Lung (tissue), 13 donors: ENCODE results near the gene SYNGR3. TPM values are rescaled to one million over a fixed set of nuclear protein-coding genes. Genes with fewer than 3 reads are reported as not detected.
A peak's percentile ranks its signal among the peaks of the same experiment; 100 is the strongest.

Source experiments
- ATAC-seq: fragments of 200-7000 bp; cut with Tn5 transposase; one replicate; pipeline ENCODE4 v1.9.1; 2020; ENCODE audit warnings: moderate number of reproducible peaks; ENCODE audit not compliant: insufficient read depth, low FRiP score
- DNase-seq, 3 donors: peaks; one replicate each; pipeline ENCODE4 v3.0.0-alpha.2; 2013 to 2017
- H3K27ac ChIP-seq, 2 donors: one replicate each; pipeline ENCODE4 v1.5.1; 2013; ENCODE audit warnings: mild to moderate bottlenecking in 2 of 2, moderate library complexity in 2 of 2, control low read depth in 1 of 2, inconsistent platforms in 1 of 2, low read depth in 1 of 2, low read length in 1 of 2
- H3K27me3 ChIP-seq, 3 donors: one replicate each; pipeline ENCODE4 v1.5.1; 2013; ENCODE audit warnings: low read length in 2 of 3; ENCODE audit not compliant: control insufficient read depth in 3 of 3, insufficient read depth in 3 of 3
- H3K36me3 ChIP-seq, 4 donors: one replicate each; pipeline ENCODE4 v1.5.1; 2013; ENCODE audit warnings: low read length in 4 of 4, mild to moderate bottlenecking in 1 of 4, moderate library complexity in 1 of 4; ENCODE audit not compliant: control insufficient read depth in 4 of 4, insufficient read depth in 4 of 4
- H3K4me1 ChIP-seq, 5 donors: one replicate each; pipeline ENCODE4 v1.5.1; 2013; ENCODE audit warnings: low read length in 5 of 5, mild to moderate bottlenecking in 2 of 5, moderate library complexity in 1 of 5; ENCODE audit not compliant: control insufficient read depth in 5 of 5, insufficient read depth in 5 of 5
- H3K4me3 ChIP-seq: one replicate; pipeline ENCODE4 v1.5.1; 2013; ENCODE audit warnings: mild to moderate bottlenecking, control low read depth, moderate library complexity
- H3K9ac ChIP-seq, 2 donors: one replicate each; pipeline ENCODE4 v1.5.1; 2013; ENCODE audit warnings: low read length in 2 of 2, control low read depth in 1 of 2; ENCODE audit not compliant: insufficient read depth in 1 of 2
- H3K9me3 ChIP-seq, 4 donors: one replicate each; pipeline ENCODE4 v1.5.1; 2013; ENCODE audit warnings: low read length in 3 of 4, mild to moderate bottlenecking in 1 of 4, moderate library complexity in 1 of 4; ENCODE audit not compliant: control insufficient read depth in 4 of 4, insufficient read depth in 3 of 4
- CTCF ChIP-seq: IDR thresholded peaks from 2 replicates; pipeline ENCODE4 v1.5.1; 2012; ENCODE audit warnings: mild to moderate bottlenecking; ENCODE audit errors: control extremely low read depth, extremely low read depth
- WGBS, 2 donors: extraction: QIAGEN DNeasy Blood & Tissue Kit; methylation state at CpG; one replicate each; pipeline ENCODE4 v1.1.7; 2013; 5-methylcytosine and 5-hydroxymethylcytosine counted together
- polyA plus RNA-seq, 2 donors: library from polyadenylated mRNA; stranded (reverse); fragments of 200-250 nt; gene quantifications; one replicate each; pipeline ENCODE4 v1.2.1, GENCODE V29; 2013
- small RNA-seq: library from RNA; depleted of rRNA; stranded (forward); fragments of <200 nt; gene quantifications from one replicate; pipeline ENCODE3, GENCODE V24; 2014; ENCODE audit warnings: low replicate concordance
- total RNA-seq, 2 donors: library from RNA; depleted of rRNA in 1 of 2; stranded (reverse); fragments of >200 nt in 1 of 2; gene quantifications; one replicate each; pipeline ENCODE4 v1.2.1, GENCODE V29; 2014 to 2021
- donor health status: control.
- donor health status: control.
- donor health status: Bipolar disorder and iron deficiency.
- donor health status: healthy.
- donor health status: DM: yes; HTN: yes; CAD: no.

The SYNGR3 gene
- total and polyA plus RNA-seq, 4 donors: 0.10 to 0.69 (median 0.43) TPM

- Histone ChIP-seq H3K4me3 (no peak overlapping the region), H3K27me3 (no peaks in the 10 kb centered on the region), H3K4me1 (peaks cover 3 to 75% (median 62%) of the 10 kb centered on the region in 5 donors), H3K36me3 (peaks cover 0 to 14% (median 5%) of the 10 kb centered on the region in 4 donors), H3K27ac (peak overlapping the region in 1 of 2 donors; percentile 89), H3K9me3 (no peaks in the 10 kb centered on the region), H3K9ac (no peak overlapping the region)
- ATAC-seq: peak; percentile 35
- no peak for TF ChIP-seq CTCF
- peak in 2 of 3 donors; percentile 63 to 66 for DNase-seq
- 51 to 74% methylated on average over 19 to 22 of the region's 22 CpGs for WGBS, 2 donors
These were observed 52.6 kb downstream of the SYNGR3 start for GRCh38 chr16:2042171-2042985.

- DNase-seq: no peak
- no peak overlapping the region for H3K4me3 ChIP-seq
- H3K36me3 ChIP-seq: peaks cover 0 to 8% (median 0%) of the 10 kb centered on the region in 4 donors
- no peaks in the 10 kb centered on the region for H3K27me3 ChIP-seq
- H3K4me1 ChIP-seq: peaks cover 3 to 68% (median 55%) of the 10 kb centered on the region in 5 donors
- H3K9ac ChIP-seq: no peak overlapping the region
- 56 to 74% methylated on average over 11 of the region's 11 CpGs for WGBS, 2 donors
- H3K9me3 ChIP-seq: no peaks in the 10 kb centered on the region
- H3K27ac ChIP-seq: peak overlapping the region in 1 of 2 donors; percentile 78
- no peak for ATAC-seq
- TF ChIP-seq CTCF: no peak
These were observed 53.4 kb downstream of the SYNGR3 start for GRCh38 chr16:2042986-2043666.

Small RNA genes lying within 50 kb of the gene (small RNA-seq; reads per million reads assigned to genes)
- gene AC005363.2 (0.10 reads per million), gene RN7SL219P (not detected), gene SNORA10 (not detected), gene SNORA64 (not detected)

Other genes starting within 250 kb of the SYNGR3 start
Only the 30 nearest of the 32 such genes appear.
- gene NME3, start 218.4 kb upstream of the SYNGR3 start, total RNA-seq: 10 to 100 TPM; 25.1 to 66.1 TPM
- gene NME3, start 218.4 kb upstream of the SYNGR3 start, polyA plus RNA-seq: 100 to 1,000 TPM in 1 of 2 donors, 10 to 100 TPM in 1; 67.6 to 197 TPM
- 10 to 100 TPM; 10.0 to 30.2 TPM for gene EME2, start 217.2 kb upstream of the SYNGR3 start, total RNA-seq
- 1 to 10 TPM; 8.6 to 9.5 TPM for gene EME2, start 217.2 kb upstream of the SYNGR3 start, polyA plus RNA-seq
- gene MRPS34, start 216.8 kb upstream of the SYNGR3 start, total RNA-seq: 10 to 100 TPM; 40.1 to 90.7 TPM
- 100 to 1,000 TPM; 110 TPM for gene MRPS34, start 216.8 kb upstream of the SYNGR3 start, polyA plus RNA-seq
- 10 to 100 TPM; 39.8 to 55.3 TPM for gene SPSB3, start 207.4 kb upstream of the SYNGR3 start, total RNA-seq
- gene SPSB3, start 207.4 kb upstream of the SYNGR3 start, polyA plus RNA-seq: 10 to 100 TPM; 46.5 to 76.1 TPM
- 10 to 100 TPM; 38.9 to 64.2 TPM for gene NUBP2, start 207.0 kb upstream of the SYNGR3 start, total RNA-seq
- 10 to 100 TPM; 67.1 to 70.2 TPM for gene NUBP2, start 207.0 kb upstream of the SYNGR3 start, polyA plus RNA-seq
- 1 to 10 TPM; 1.4 to 4.4 TPM for gene IGFALS, start 196.3 kb upstream of the SYNGR3 start, total RNA-seq
- gene IGFALS, start 196.3 kb upstream of the SYNGR3 start, polyA plus RNA-seq: 1 to 10 TPM; 1.2 to 1.7 TPM
- gene HAGH, start 163.1 kb upstream of the SYNGR3 start, total RNA-seq: 10 to 100 TPM; 51.2 to 69.3 TPM
- 10 to 100 TPM; 91.2 to 99.7 TPM for gene HAGH, start 163.1 kb upstream of the SYNGR3 start, polyA plus RNA-seq
- gene FAHD1, start 162.8 kb upstream of the SYNGR3 start, total RNA-seq: 10 to 100 TPM; 24.5 to 26.8 TPM
- gene FAHD1, start 162.8 kb upstream of the SYNGR3 start, polyA plus RNA-seq: 10 to 100 TPM; 17.2 to 32.1 TPM
- gene MEIOB, start 117.8 kb upstream of the SYNGR3 start, total RNA-seq: under 1 TPM in 1 of 2 donors, not detected in 1; 0.21 TPM
- gene MEIOB, start 117.8 kb upstream of the SYNGR3 start, polyA plus RNA-seq: under 1 TPM in 1 of 2 donors, not detected in 1; 0.28 TPM
- gene HS3ST6, start 71.6 kb upstream of the SYNGR3 start, total RNA-seq: 1 to 10 TPM in 1 of 2 donors, under 1 TPM in 1; 0.40 to 5.9 TPM
- 1 to 10 TPM in 1 of 2 donors, under 1 TPM in 1; 0.71 to 2.1 TPM for gene HS3ST6, start 71.6 kb upstream of the SYNGR3 start, polyA plus RNA-seq
- 10 to 100 TPM; 11.1 to 52.1 TPM for gene MSRB1, start 46.8 kb upstream of the SYNGR3 start, total RNA-seq
- gene MSRB1, start 46.8 kb upstream of the SYNGR3 start, polyA plus RNA-seq: 100 to 1,000 TPM in 1 of 2 donors, 10 to 100 TPM in 1; 50.2 to 164 TPM
- not detected for gene RPL3L, start 35.3 kb upstream of the SYNGR3 start, total RNA-seq
- gene RPL3L, start 35.3 kb upstream of the SYNGR3 start, polyA plus RNA-seq: under 1 TPM; 0.01 to 0.04 TPM
- gene NDUFB10, start 30.4 kb upstream of the SYNGR3 start, total RNA-seq: 100 to 1,000 TPM; 107 to 124 TPM
- gene NDUFB10, start 30.4 kb upstream of the SYNGR3 start, polyA plus RNA-seq: 100 to 1,000 TPM; 139 to 187 TPM
- 1,000 to 10,000 TPM; 1,331 to 2,412 TPM for gene RPS2, start 25.1 kb upstream of the SYNGR3 start, total RNA-seq
- 1,000 to 10,000 TPM; 3,147 to 5,214 TPM for gene RPS2, start 25.1 kb upstream of the SYNGR3 start, polyA plus RNA-seq
- gene RNF151, start 23.1 kb upstream of the SYNGR3 start, total RNA-seq: not detected
- under 1 TPM in 1 of 2 donors, not detected in 1; 0.15 TPM for gene RNF151, start 23.1 kb upstream of the SYNGR3 start, polyA plus RNA-seq
- gene TBL3, start 17.9 kb upstream of the SYNGR3 start, total RNA-seq: 10 to 100 TPM; 23.9 to 35.4 TPM
- 10 to 100 TPM; 52.8 to 58.8 TPM for gene TBL3, start 17.9 kb upstream of the SYNGR3 start, polyA plus RNA-seq
- 1 to 10 TPM in 1 of 2 donors, under 1 TPM in 1; 0.28 to 4.5 TPM for gene NOXO1, start 8.5 kb upstream of the SYNGR3 start, total RNA-seq
- gene NOXO1, start 8.5 kb upstream of the SYNGR3 start, polyA plus RNA-seq: 1 to 10 TPM; 2.0 to 7.3 TPM
- 10 to 100 TPM in 1 of 2 donors, 1 to 10 TPM in 1; 7.4 to 32.6 TPM for gene GFER, start 5.8 kb upstream of the SYNGR3 start, total RNA-seq
- gene GFER, start 5.8 kb upstream of the SYNGR3 start, polyA plus RNA-seq: 10 to 100 TPM; 18.6 to 63.5 TPM
- gene ZNF598, start 19.9 kb downstream of the SYNGR3 start, total RNA-seq: 10 to 100 TPM; 13.9 to 49.8 TPM
- 10 to 100 TPM; 29.1 to 42.8 TPM for gene ZNF598, start 19.9 kb downstream of the SYNGR3 start, polyA plus RNA-seq
- 1 to 10 TPM in 1 of 2 donors, under 1 TPM in 1; 0.71 to 1.3 TPM for gene NPW, start 29.8 kb downstream of the SYNGR3 start, total RNA-seq
- under 1 TPM; 0.12 to 0.34 TPM for gene NPW, start 29.8 kb downstream of the SYNGR3 start, polyA plus RNA-seq
- 100 to 1,000 TPM; 142 to 468 TPM for gene NHERF2, start 36.9 kb downstream of the SYNGR3 start, total RNA-seq
- 100 to 1,000 TPM; 192 to 297 TPM for gene NHERF2, start 36.9 kb downstream of the SYNGR3 start, polyA plus RNA-seq
- gene NTHL1, start 57.9 kb downstream of the SYNGR3 start, total RNA-seq: 10 to 100 TPM; 19.3 to 37.8 TPM
- gene NTHL1, start 57.9 kb downstream of the SYNGR3 start, polyA plus RNA-seq: 10 to 100 TPM; 20.4 to 43.5 TPM
- 100 to 1,000 TPM in 1 of 2 donors, 10 to 100 TPM in 1; 93.4 to 146 TPM for gene TSC2, start 58.0 kb downstream of the SYNGR3 start, total RNA-seq
- gene TSC2, start 58.0 kb downstream of the SYNGR3 start, polyA plus RNA-seq: 10 to 100 TPM; 36.5 to 51.9 TPM
- 100 to 1,000 TPM in 1 of 2 donors, 10 to 100 TPM in 1; 82.9 to 128 TPM for gene PKD1, start 145.9 kb downstream of the SYNGR3 start, total RNA-seq
- gene PKD1, start 145.9 kb downstream of the SYNGR3 start, polyA plus RNA-seq: 10 to 100 TPM; 39.1 to 46.3 TPM
- under 1 TPM; 0.48 to 0.95 TPM for gene RAB26, start 158.7 kb downstream of the SYNGR3 start, total RNA-seq
- 1 to 10 TPM in 1 of 2 donors, under 1 TPM in 1; 0.30 to 1.0 TPM for gene RAB26, start 158.7 kb downstream of the SYNGR3 start, polyA plus RNA-seq
- 10 to 100 TPM; 33.4 to 74.2 TPM for gene TRAF7, start 165.8 kb downstream of the SYNGR3 start, total RNA-seq
- gene TRAF7, start 165.8 kb downstream of the SYNGR3 start, polyA plus RNA-seq: 10 to 100 TPM; 44.8 to 51.9 TPM
- under 1 TPM; 0.09 TPM for gene CASKIN1, start 206.6 kb downstream of the SYNGR3 start, total RNA-seq
- gene CASKIN1, start 206.6 kb downstream of the SYNGR3 start, polyA plus RNA-seq: under 1 TPM; 0.15 to 0.35 TPM
- gene MLST8, start 215.5 kb downstream of the SYNGR3 start, total RNA-seq: 10 to 100 TPM; 17.2 to 42.6 TPM
- 10 to 100 TPM; 39.7 to 48.9 TPM for gene MLST8, start 215.5 kb downstream of the SYNGR3 start, polyA plus RNA-seq
- gene BRICD5, start 220.9 kb downstream of the SYNGR3 start, total RNA-seq: 1 to 10 TPM; 2.1 to 9.2 TPM
- gene BRICD5, start 220.9 kb downstream of the SYNGR3 start, polyA plus RNA-seq: 10 to 100 TPM in 1 of 2 donors, 1 to 10 TPM in 1; 9.4 to 13.5 TPM
- gene PGP, start 224.9 kb downstream of the SYNGR3 start, total RNA-seq: 10 to 100 TPM in 1 of 2 donors, 1 to 10 TPM in 1; 3.8 to 20.9 TPM
- 10 to 100 TPM; 12.5 to 14.9 TPM for gene PGP, start 224.9 kb downstream of the SYNGR3 start, polyA plus RNA-seq